Activated CD4-positive, CD25-positive, alpha-beta regulatory T cell (primary cell): Measurements from ENCODE around the gene CACNA1F.

ENCODE experiments used
- DNase-seq, 4 experiments: peaks; one replicate each; lab custom pipeline; 2025; lab: John Stamatoyannopoulos, UW

CACNA1F gene

GRCh38 chrX:49230500-49231232 is 2.5 kb downstream of the CACNA1F start:
- peak in 2 of 4 experiments; percentile 21 to 23 for DNase-seq

GRCh38 chrX:49228185-49228584 is 5.0 kb downstream of the CACNA1F start:
- no peak for DNase-seq

- DNase-seq = no peak
These were observed 5.4 kb downstream of the CACNA1F start for GRCh38 chrX:49227726-49228125.

GRCh38 chrX:49226946-49227345 is 6.2 kb downstream of the CACNA1F start:
- no peak for DNase-seq

GRCh38 chrX:49225858-49226257 is 7.3 kb downstream of the CACNA1F start:
- DNase-seq = no peak

- DNase-seq = no peak
These were observed 11.3 kb downstream of the CACNA1F start for GRCh38 chrX:49221868-49222267.

GRCh38 chrX:49220100-49220499 is 13.0 kb downstream of the CACNA1F start:
- no peak for DNase-seq

GRCh38 chrX:49214996-49215526 is 18.1 kb downstream of the CACNA1F start:
- no peak for DNase-seq

- no peak for DNase-seq
These were observed 18.7 kb downstream of the CACNA1F start for GRCh38 chrX:49214416-49214815.

GRCh38 chrX:49212861-49213260 is 20.3 kb downstream of the CACNA1F start:
- no peak for DNase-seq

- no peak for DNase-seq
These were observed 20.9 kb downstream of the CACNA1F start for GRCh38 chrX:49212209-49212608.

GRCh38 chrX:49211074-49211473 is 22.1 kb downstream of the CACNA1F start:
- DNase-seq = no peak

GRCh38 chrX:49210406-49210805 is 22.7 kb downstream of the CACNA1F start:
- no peak for DNase-seq

GRCh38 chrX:49209434-49210251 is 23.5 kb downstream of the CACNA1F start:
- no peak for DNase-seq

GRCh38 chrX:49208399-49208798 is 24.7 kb downstream of the CACNA1F start:
- DNase-seq = no peak

GRCh38 chrX:49206543-49206942 is 26.6 kb downstream of the CACNA1F start:
- DNase-seq = no peak

GRCh38 chrX:49205443-49205842 is 27.7 kb downstream of the CACNA1F start:
- no peak for DNase-seq

- DNase-seq = no peak
These were observed 28.4 kb downstream of the CACNA1F start for GRCh38 chrX:49204709-49205108.

- DNase-seq = no peak
These were observed 29.1 kb downstream of the CACNA1F start for GRCh38 chrX:49204017-49204416.

- no peak for DNase-seq
These were observed 29.6 kb downstream of the CACNA1F start for GRCh38 chrX:49203536-49203935.

- DNase-seq = no peak
These were observed 31.1 kb downstream of the CACNA1F start for GRCh38 chrX:49202022-49202421.

- DNase-seq = peak; percentile 72 to 82 (median 78)
These were observed 33.0 kb downstream of the CACNA1F start, which contains the start of gene SYP for GRCh38 chrX:49199906-49200771. SYP (minus strand) TSS chrX:49200193; CDS start chrX:49200186, 7 bp downstream.
